Muscle of arm (tissue), 12 donors: Measurements from ENCODE around the gene ZNF487. TPM values are rescaled to one million over a fixed set of nuclear protein-coding genes. Genes with fewer than 3 reads are reported as not detected.
A peak's percentile ranks its signal among the peaks of the same experiment; 100 is the strongest.
"Not testable (repeated sequence)": the region's sequence is repeated elsewhere in the genome, so short reads cannot be mapped to it uniquely, and the experiment has no call there.

Source experiments
- DNase-seq: peaks from one replicate; pipeline ENCODE4 v3.0.0-alpha.2; 2013
- polyA plus RNA-seq, 12 donors: library from polyadenylated mRNA; unstranded; fragments of 120-200 nt; gene quantifications; one replicate each; pipeline ENCODE4 v1.2.1, GENCODE V29; 2013; ENCODE audit not compliant: insufficient read length in 12 of 12

ZNF487 gene
- polyA plus RNA-seq, 12 donors = 3.6 to 11.9 (median 4.8) TPM; not detected in 1

GRCh38 chr10:43403911-43404703 is 32.8 kb upstream of the ZNF487 start:
- DNase-seq = no peak

- no peak for DNase-seq
These were observed 32.2 kb upstream of the ZNF487 start for GRCh38 chr10:43404704-43405084.

- DNase-seq = no peak
These were observed 29.7 kb upstream of the ZNF487 start for GRCh38 chr10:43407148-43407575.

- DNase-seq = peak; percentile 92
These were observed 29.2 kb upstream of the ZNF487 start for GRCh38 chr10:43407576-43408330.

GRCh38 chr10:43408331-43408709 is 28.6 kb upstream of the ZNF487 start:
- DNase-seq = no peak

- peak; percentile 95 for DNase-seq
These were observed 28.1 kb upstream of the ZNF487 start, which contains the start of gene HNRNPF for GRCh38 chr10:43408710-43409384. HNRNPF (minus strand) TSS chr10:43409186; CDS start chr10:43387884, 21,302 bp downstream.

- DNase-seq = no peak
These were observed 27.4 kb upstream of the ZNF487 start for GRCh38 chr10:43409385-43410109.

GRCh38 chr10:43410345-43410744 is 26.6 kb upstream of the ZNF487 start:
- DNase-seq = no peak

GRCh38 chr10:43411536-43411935 is 25.4 kb upstream of the ZNF487 start:
- no peak for DNase-seq

- no peak for DNase-seq
These were observed 21.4 kb upstream of the ZNF487 start for GRCh38 chr10:43415544-43415943.

GRCh38 chr10:43417950-43418768 is 18.8 kb upstream of the ZNF487 start:
- no peak for DNase-seq

- no peak for DNase-seq
These were observed 16.9 kb upstream of the ZNF487 start for GRCh38 chr10:43419997-43420368.

- peak; percentile 81 for DNase-seq
These were observed 16.3 kb upstream of the ZNF487 start for GRCh38 chr10:43420369-43421200.

- DNase-seq = no peak
These were observed 15.8 kb upstream of the ZNF487 start for GRCh38 chr10:43421201-43421507.

GRCh38 chr10:43421519-43421918 is 15.4 kb upstream of the ZNF487 start:
- no peak for DNase-seq

- DNase-seq = not testable (repeated sequence)
These were observed 15.0 kb upstream of the ZNF487 start for GRCh38 chr10:43421944-43422343.

- DNase-seq = no peak
These were observed 12.5 kb upstream of the ZNF487 start for GRCh38 chr10:43424416-43424815.

- DNase-seq = not testable (repeated sequence)
These were observed 10.4 kb upstream of the ZNF487 start for GRCh38 chr10:43426476-43426875.

- no peak for DNase-seq
These were observed 9.6 kb upstream of the ZNF487 start for GRCh38 chr10:43427166-43427825.
